Neural cell (in vitro differentiated cells): ENCODE results near the gene MRTO4. TPM values are rescaled to one million over a fixed set of nuclear protein-coding genes. Genes with fewer than 3 reads are reported as not detected.

Source experiments
- H2AFZ ChIP-seq: fragments of 200-600, 300-800 bp; sonication (generic), shearing (Covaris generic); 2 replicates; pipeline ENCODE4 v1.6.0; 2014; ENCODE audit warnings: low read depth, mild to moderate bottlenecking, antibody characterized with exemption, low read length, moderate library complexity
- H3F3A ChIP-seq: fragments of 200-600 bp; shearing (Covaris generic); 2 replicates; pipeline ENCODE4 v1.6.1; 2016; ENCODE audit warnings: mild to moderate bottlenecking, moderate library complexity, mixed read lengths, antibody characterized with exemption, low read length; ENCODE audit not compliant: insufficient read depth, poor library complexity, severe bottlenecking
- H3K27ac ChIP-seq: fragments of 200-600, 300-800 bp; sonication (generic), shearing (Covaris generic); 2 replicates; pipeline ENCODE4 v1.5.1; 2014; ENCODE audit warnings: mild to moderate bottlenecking, low read length, moderate library complexity
- H3K27me3 ChIP-seq: fragments of 300-800, 200-600 bp; sonication (generic), shearing (Covaris generic); 2 replicates; pipeline ENCODE4 v1.6.0; 2014; ENCODE audit warnings: mild to moderate bottlenecking, low read depth, low read length, moderate library complexity; ENCODE audit not compliant: insufficient read depth
- H3K36me3 ChIP-seq: fragments of 300-800, 200-600 bp; sonication (generic), shearing (Covaris generic); 2 replicates; pipeline ENCODE4 v1.5.1; 2014; ENCODE audit warnings: mild to moderate bottlenecking, antibody characterized with exemption, low read length, moderate library complexity; ENCODE audit not compliant: insufficient read depth
- H3K4me2 ChIP-seq: fragments of 300-800, 200-600 bp; sonication (generic), shearing (Covaris generic); 2 replicates; pipeline ENCODE4 v1.6.0; 2014; ENCODE audit warnings: mild to moderate bottlenecking, low read length
- H3K4me3 ChIP-seq: fragments of 300-800, 200-600 bp; sonication (generic), shearing (Covaris generic); 2 replicates; pipeline ENCODE4 v1.5.1; 2014; ENCODE audit warnings: mild to moderate bottlenecking, low read length, moderate library complexity
- H3K79me2 ChIP-seq: fragments of 200-600 bp; shearing (Covaris generic); replicated peaks from 2 replicates; pipeline ENCODE4 v1.6.0; 2014; ENCODE audit warnings: mild to moderate bottlenecking, low read length, moderate library complexity; ENCODE audit not compliant: insufficient read depth
- H3K9ac ChIP-seq: fragments of 300-800, 200-600 bp; sonication (generic), shearing (Covaris generic); 2 replicates; pipeline ENCODE4 v1.6.1; 2016; ENCODE audit warnings: mild to moderate bottlenecking, low read length, mixed read lengths
- H3K9me2 ChIP-seq: fragments of 200-600 bp; shearing (Covaris generic); 2 replicates; pipeline ENCODE4 v1.6.1; 2016; ENCODE audit warnings: mild to moderate bottlenecking, low read length, mixed read lengths; ENCODE audit not compliant: insufficient read depth
- H3K9me3 ChIP-seq: fragments of 200-600, 300-800 bp; sonication (generic), shearing (Covaris generic); 2 replicates; pipeline ENCODE4 v1.6.1; 2016; ENCODE audit warnings: mild to moderate bottlenecking, mixed run types, low read length, moderate library complexity, mixed read lengths
- H4K20me1 ChIP-seq: fragments of 200-600 bp; shearing (Covaris generic); 2 replicates; pipeline ENCODE4 v1.6.1; 2016; ENCODE audit warnings: mild to moderate bottlenecking, mixed run types; ENCODE audit not compliant: insufficient read depth
- EP300 ChIP-seq: fragments of 450-650 bp; conservative IDR thresholded peaks from 2 replicates; pipeline ENCODE4 v1.6.1; 2014; ENCODE audit warnings: antibody characterized with exemption, mild to moderate bottlenecking, moderate library complexity; ENCODE audit not compliant: poor library complexity, severe bottlenecking
- EZH2 ChIP-seq: fragments of 200-600, 300-800 bp; shearing (Covaris generic), sonication (generic); IDR thresholded peaks from 2 replicates; pipeline ENCODE4 v1.6.1; 2014; ENCODE audit warnings: antibody characterized with exemption, low read length, borderline replicate concordance, mild to moderate bottlenecking; ENCODE audit not compliant: insufficient read depth, poor library complexity, severe bottlenecking
- MXI1 ChIP-seq: fragments of 450-650 bp; conservative IDR thresholded peaks from 2 replicates; pipeline ENCODE4 v1.6.1; 2014; ENCODE audit warnings: antibody characterized with exemption, mild to moderate bottlenecking; ENCODE audit not compliant: poor library complexity, severe bottlenecking
- POLR2AphosphoS5 ChIP-seq: IDR thresholded peaks from 2 replicates; pipeline ENCODE4 v1.6.1; 2012
- RAD21 ChIP-seq: fragments of 450-650 bp; conservative IDR thresholded peaks from 2 replicates; pipeline ENCODE4 v1.6.1; 2014; ENCODE audit warnings: antibody characterized with exemption, mild to moderate bottlenecking, moderate library complexity
- SMC3 ChIP-seq: fragments of 450-650 bp; conservative IDR thresholded peaks from 2 replicates; pipeline ENCODE4 v1.6.1; 2014; ENCODE audit warnings: antibody characterized with exemption, mild to moderate bottlenecking, moderate library complexity; ENCODE audit not compliant: poor library complexity
- TAF1 ChIP-seq: IDR thresholded peaks from 2 replicates; pipeline ENCODE4 v1.6.1; 2012; ENCODE audit warnings: low read depth
- polyA plus RNA-seq: library from polyadenylated mRNA; depleted of rRNA; stranded (reverse); fragments of >200 nt; gene quantifications from 2 replicates; pipeline ENCODE4 v1.2.3, GENCODE V29; 2014
- TF ChIP-seq, protein P1 (sequence below): fragments of 450-650 bp; IDR thresholded peaks from 2 replicates; pipeline ENCODE4 v1.5.1; 2014; ENCODE audit warnings: antibody characterized with exemption, mild to moderate bottlenecking, moderate library complexity; ENCODE audit not compliant: poor library complexity, severe bottlenecking
- TF ChIP-seq, protein P2 (sequence below): IDR thresholded peaks from 2 replicates; pipeline ENCODE4 v1.6.1; 2012; ENCODE audit warnings: borderline replicate concordance

MRTO4 gene
- polyA plus RNA-seq, 1 donor from 2014 or later: 50.2 TPM

DNA sequence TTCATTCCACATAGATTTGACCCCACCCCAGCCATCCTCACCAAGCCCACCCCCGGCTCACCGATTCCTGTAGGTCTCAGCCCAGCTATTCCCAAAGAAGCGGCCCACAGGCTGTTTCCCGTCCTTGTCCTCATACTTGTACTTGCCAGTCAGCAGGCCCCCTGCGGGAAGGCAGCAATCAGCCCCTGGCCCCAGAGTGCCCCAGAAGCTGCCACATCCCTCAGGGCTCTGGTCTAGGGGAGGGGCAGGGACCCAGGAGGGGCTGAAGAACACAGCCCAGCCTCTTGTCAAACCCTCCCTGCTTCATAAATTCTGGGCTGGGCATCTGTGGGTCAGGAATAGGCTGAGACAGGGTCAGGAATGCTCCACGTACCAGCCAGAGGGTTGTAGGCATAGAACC, 55.3 kb downstream of the MRTO4 start:
- Histone ChIP-seq H3K79me2 (peaks cover 7% of the 10 kb centered on the region), H3F3A (no peaks in the 10 kb centered on the region), H2AFZ (no peak overlapping the region), H3K36me3 (no peaks in the 10 kb centered on the region), H3K9me3 (no peaks in the 10 kb centered on the region), H3K4me3 (no peak overlapping the region), H3K27me3 (no peaks in the 10 kb centered on the region), H3K4me2 (no peak overlapping the region), H4K20me1 (no peaks in the 10 kb centered on the region), H3K27ac (no peak overlapping the region), H3K9me2 (no peaks in the 10 kb centered on the region), H3K9ac (no peak overlapping the region)
- TF ChIP-seq EP300 (no peak), RAD21 (no peak), SMC3 (no peak), EZH2 (no peak), TAF1 (no peak), POLR2AphosphoS5 (no peak), MXI1 (no peak)
- TF ChIP-seq, protein P1, sequence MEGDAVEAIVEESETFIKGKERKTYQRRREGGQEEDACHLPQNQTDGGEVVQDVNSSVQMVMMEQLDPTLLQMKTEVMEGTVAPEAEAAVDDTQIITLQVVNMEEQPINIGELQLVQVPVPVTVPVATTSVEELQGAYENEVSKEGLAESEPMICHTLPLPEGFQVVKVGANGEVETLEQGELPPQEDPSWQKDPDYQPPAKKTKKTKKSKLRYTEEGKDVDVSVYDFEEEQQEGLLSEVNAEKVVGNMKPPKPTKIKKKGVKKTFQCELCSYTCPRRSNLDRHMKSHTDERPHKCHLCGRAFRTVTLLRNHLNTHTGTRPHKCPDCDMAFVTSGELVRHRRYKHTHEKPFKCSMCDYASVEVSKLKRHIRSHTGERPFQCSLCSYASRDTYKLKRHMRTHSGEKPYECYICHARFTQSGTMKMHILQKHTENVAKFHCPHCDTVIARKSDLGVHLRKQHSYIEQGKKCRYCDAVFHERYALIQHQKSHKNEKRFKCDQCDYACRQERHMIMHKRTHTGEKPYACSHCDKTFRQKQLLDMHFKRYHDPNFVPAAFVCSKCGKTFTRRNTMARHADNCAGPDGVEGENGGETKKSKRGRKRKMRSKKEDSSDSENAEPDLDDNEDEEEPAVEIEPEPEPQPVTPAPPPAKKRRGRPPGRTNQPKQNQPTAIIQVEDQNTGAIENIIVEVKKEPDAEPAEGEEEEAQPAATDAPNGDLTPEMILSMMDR: no peak
- TF ChIP-seq, protein P2, sequence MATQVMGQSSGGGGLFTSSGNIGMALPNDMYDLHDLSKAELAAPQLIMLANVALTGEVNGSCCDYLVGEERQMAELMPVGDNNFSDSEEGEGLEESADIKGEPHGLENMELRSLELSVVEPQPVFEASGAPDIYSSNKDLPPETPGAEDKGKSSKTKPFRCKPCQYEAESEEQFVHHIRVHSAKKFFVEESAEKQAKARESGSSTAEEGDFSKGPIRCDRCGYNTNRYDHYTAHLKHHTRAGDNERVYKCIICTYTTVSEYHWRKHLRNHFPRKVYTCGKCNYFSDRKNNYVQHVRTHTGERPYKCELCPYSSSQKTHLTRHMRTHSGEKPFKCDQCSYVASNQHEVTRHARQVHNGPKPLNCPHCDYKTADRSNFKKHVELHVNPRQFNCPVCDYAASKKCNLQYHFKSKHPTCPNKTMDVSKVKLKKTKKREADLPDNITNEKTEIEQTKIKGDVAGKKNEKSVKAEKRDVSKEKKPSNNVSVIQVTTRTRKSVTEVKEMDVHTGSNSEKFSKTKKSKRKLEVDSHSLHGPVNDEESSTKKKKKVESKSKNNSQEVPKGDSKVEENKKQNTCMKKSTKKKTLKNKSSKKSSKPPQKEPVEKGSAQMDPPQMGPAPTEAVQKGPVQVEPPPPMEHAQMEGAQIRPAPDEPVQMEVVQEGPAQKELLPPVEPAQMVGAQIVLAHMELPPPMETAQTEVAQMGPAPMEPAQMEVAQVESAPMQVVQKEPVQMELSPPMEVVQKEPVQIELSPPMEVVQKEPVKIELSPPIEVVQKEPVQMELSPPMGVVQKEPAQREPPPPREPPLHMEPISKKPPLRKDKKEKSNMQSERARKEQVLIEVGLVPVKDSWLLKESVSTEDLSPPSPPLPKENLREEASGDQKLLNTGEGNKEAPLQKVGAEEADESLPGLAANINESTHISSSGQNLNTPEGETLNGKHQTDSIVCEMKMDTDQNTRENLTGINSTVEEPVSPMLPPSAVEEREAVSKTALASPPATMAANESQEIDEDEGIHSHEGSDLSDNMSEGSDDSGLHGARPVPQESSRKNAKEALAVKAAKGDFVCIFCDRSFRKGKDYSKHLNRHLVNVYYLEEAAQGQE: no peak

DNA sequence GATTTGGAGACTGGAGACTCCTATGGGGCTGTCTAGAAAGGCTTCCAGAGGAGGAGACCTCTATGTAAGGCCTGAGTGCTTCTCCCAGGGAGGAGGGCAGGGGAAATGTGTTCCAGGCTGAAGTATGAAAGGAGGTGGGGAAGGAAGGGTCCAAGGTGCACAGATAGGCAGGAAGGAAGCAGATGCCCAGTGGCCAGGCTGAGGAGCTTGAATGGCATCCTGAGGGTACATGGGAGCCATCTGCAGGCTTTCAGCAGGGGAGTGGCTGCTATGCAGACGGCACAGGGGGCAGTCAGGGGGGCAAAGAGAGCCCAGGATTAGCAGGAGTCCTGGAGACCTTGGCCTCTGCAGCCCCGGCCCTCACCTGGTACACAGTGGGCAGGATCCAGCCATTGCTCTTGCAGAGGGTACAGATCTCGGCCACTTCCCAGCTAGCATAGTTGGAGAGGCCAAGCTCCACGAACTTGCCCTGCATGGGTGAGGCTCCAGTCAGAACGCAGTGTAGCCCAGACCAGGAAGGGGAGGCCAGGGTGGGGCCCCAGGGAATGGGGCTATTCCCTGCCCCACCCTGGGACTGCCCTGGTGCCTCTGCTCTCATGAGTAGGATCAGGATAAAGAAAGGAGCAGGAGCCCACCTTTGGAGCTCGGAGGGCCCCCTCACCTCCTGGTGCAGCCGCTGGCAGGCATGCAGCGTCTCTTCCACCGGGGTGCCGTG, 56.3 kb downstream of the MRTO4 start:
- Histone ChIP-seq H3K27me3 (no peaks in the 10 kb centered on the region), H3K4me3 (no peak overlapping the region), H3K9ac (no peak overlapping the region), H3K27ac (no peak overlapping the region), H3K9me2 (no peaks in the 10 kb centered on the region), H3K9me3 (no peaks in the 10 kb centered on the region), H3K36me3 (no peaks in the 10 kb centered on the region), H3K79me2 (peaks cover 11% of the 10 kb centered on the region), H4K20me1 (no peaks in the 10 kb centered on the region), H3F3A (no peaks in the 10 kb centered on the region), H3K4me2 (no peak overlapping the region), H2AFZ (no peak overlapping the region)
- TF ChIP-seq POLR2AphosphoS5 (no peak), RAD21 (no peak), EZH2 (no peak), TAF1 (no peak), SMC3 (no peak), MXI1 (no peak)
- TF ChIP-seq, protein P1: no peak
- TF ChIP-seq, protein P2: no peak
